Epithelial cell of proximal tubule (primary cell): ENCODE results near the gene IL18. TPM values are rescaled to one million over a fixed set of nuclear protein-coding genes. Genes with fewer than 3 reads are reported as not detected.
"Not testable (repeated sequence)": the region's sequence is repeated elsewhere in the genome, so short reads cannot be mapped to it uniquely, and the experiment has no call there.

Source experiments
- DNase-seq: peaks from one replicate; pipeline ENCODE4 v3.0.0-alpha.2; 2011; ENCODE audit warnings: low read depth
- H3K4me3 ChIP-seq: 2 replicates; pipeline ENCODE4 v1.5.1; 2011; ENCODE audit warnings: low read depth, mild to moderate bottlenecking, low read length
- total RNA-seq: library from RNA; depleted of rRNA; stranded (reverse); fragments of >200 nt; gene quantifications from 2 replicates; pipeline ENCODE4 v1.2.3, GENCODE V29; 2015
- TF ChIP-seq, protein P1 (sequence below): conservative IDR thresholded peaks from 2 replicates; pipeline ENCODE4 v1.5.1; 2012; ENCODE audit warnings: low read depth, mild to moderate bottlenecking, low read length

Gene IL18
- total RNA-seq, 1 donor from 2014 or later, result 31.3 TPM

DNA sequence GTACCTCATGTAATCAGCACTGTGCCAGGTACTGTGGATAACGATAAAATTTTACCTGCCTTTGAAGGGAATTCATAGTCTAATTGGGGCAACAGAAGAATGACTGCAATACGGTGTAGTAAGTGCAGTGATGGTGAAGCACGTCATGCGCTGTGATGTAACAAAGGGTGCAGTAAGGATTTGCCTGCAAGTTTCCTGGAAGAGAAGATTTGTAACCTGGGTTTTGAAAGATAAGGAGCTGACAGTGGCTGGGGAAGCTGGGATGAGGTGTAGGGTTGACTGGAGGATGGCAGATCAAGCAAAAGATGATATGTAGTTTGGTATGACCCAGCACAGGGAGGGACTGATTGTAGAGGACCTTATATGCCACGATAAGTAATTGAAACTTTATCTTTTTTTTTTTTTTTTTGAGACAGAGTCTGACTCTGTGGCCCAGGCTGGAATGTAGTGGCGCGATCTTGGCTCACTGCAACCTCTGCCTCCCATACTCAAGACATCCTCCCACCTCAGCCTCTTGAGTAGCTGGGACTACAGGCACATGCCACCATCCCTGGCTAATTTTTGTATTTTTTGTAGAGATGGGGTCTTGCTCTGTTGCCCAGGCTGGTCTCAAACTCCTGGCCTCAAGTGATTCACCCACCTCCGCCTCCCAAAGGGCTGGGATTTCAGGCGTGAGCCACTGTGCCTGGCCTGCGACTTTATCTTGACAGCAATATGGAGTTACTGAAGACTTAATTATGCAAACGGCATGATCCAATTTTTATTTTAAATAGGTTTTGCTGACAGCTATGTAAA lies 66.0 kb downstream of the IL18 start:
- no peak overlapping the region for H3K4me3 ChIP-seq
- TF ChIP-seq, protein P1, sequence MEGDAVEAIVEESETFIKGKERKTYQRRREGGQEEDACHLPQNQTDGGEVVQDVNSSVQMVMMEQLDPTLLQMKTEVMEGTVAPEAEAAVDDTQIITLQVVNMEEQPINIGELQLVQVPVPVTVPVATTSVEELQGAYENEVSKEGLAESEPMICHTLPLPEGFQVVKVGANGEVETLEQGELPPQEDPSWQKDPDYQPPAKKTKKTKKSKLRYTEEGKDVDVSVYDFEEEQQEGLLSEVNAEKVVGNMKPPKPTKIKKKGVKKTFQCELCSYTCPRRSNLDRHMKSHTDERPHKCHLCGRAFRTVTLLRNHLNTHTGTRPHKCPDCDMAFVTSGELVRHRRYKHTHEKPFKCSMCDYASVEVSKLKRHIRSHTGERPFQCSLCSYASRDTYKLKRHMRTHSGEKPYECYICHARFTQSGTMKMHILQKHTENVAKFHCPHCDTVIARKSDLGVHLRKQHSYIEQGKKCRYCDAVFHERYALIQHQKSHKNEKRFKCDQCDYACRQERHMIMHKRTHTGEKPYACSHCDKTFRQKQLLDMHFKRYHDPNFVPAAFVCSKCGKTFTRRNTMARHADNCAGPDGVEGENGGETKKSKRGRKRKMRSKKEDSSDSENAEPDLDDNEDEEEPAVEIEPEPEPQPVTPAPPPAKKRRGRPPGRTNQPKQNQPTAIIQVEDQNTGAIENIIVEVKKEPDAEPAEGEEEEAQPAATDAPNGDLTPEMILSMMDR, result no peak
- no peak for DNase-seq

DNA sequence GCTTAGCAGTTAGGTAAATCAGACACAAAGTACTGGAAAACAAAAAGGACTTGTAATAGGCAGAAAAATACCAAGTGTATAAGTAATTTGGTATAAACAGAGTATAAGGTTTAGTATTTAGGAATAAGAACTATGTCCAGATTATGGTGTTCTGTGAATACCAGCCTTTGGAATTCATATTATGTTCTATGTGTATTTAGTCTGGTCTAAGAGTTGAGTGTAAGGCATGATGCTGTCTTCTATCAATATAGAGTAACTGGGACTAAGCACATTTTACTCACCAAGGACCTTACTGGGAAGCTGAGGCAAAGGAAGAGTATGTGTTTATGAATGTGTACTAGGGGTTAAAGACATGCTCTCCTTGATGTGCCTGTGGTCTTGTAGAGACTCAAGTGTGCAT lies 67.7 kb downstream of the IL18 start:
- TF ChIP-seq, protein P1, result no peak
- no peak overlapping the region for H3K4me3 ChIP-seq
- no peak for DNase-seq

DNA sequence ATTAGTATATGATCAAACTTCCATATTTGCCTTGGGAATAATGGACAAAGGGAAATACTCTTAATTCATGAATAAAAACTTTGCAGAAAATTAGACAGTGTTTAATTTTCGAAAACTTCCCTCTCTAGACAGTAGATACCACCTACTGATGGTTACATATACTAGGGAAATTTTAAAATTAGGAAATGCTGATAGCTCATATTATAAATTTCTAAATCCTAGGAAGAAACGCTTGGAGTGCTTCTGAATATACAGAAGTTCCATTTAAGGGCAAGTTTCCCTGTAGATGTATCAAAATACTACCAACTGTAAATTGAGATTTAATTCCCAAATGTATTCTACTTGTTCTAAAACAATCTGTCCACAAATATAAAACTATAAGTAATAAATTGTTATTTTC lies 68.6 kb downstream of the IL18 start:
- DNase-seq, H3K4me3 ChIP-seq: not testable (repeated sequence)

Other genes with a start within 250 kb of the IL18 start
- gene C11orf52, start 245.2 kb downstream of the IL18 start, total RNA-seq, result 4.0 and 5.0 TPM in 2 replicates
- gene DIXDC1, start 226.8 kb downstream of the IL18 start, total RNA-seq, result 6.8 and 7.7 TPM in 2 replicates
- 41.0 and 64.7 TPM in 2 replicates for gene DLAT, start 138.7 kb downstream of the IL18 start, total RNA-seq
- 0.12 and 0.36 TPM in 2 replicates for gene PIH1D2, start 90.1 kb downstream of the IL18 start, total RNA-seq
- gene NKAPD1, start 89.8 kb downstream of the IL18 start, total RNA-seq, result 11.9 and 20.3 TPM in 2 replicates
- gene TIMM8B, start 77.3 kb downstream of the IL18 start, total RNA-seq, result 38.1 and 70.8 TPM in 2 replicates
- gene SDHD, start 77.2 kb downstream of the IL18 start, total RNA-seq, result 48.5 and 96.7 TPM in 2 replicates
- gene TEX12, start 3.3 kb upstream of the IL18 start, total RNA-seq, result not detected in 2 replicates
- 0.29 and 0.52 TPM in 2 replicates for gene BCO2, start 11.4 kb upstream of the IL18 start, total RNA-seq
- 53.6 and 57.2 TPM in 2 replicates for gene PTS, start 62.3 kb upstream of the IL18 start, total RNA-seq
- gene PLET1, start 96.8 kb upstream of the IL18 start, total RNA-seq, result not detected in 2 replicates